Calu3 (cell line): ENCODE data around the gene PDCD7. TPM values are rescaled to one million over a fixed set of nuclear protein-coding genes. Genes with fewer than 3 reads are reported as not detected.

Source experiments
- BruUV-seq: library from RNA; stranded (reverse); fragments of 400-500 nt; replicated peaks from 2 replicates; lab custom pipeline; 2021; lab: Mats Ljungman, UMichigan
- CTCF ChIA-PET: fragments of 300-600 bp; sonication (Branson Sonifier 250); formaldehyde crosslinking; loops from one replicate; lab custom pipeline; 2022; ENCODE audit warnings: antibody characterized with exemption; lab: Charles Lee
- DNase-seq: peaks from one replicate; pipeline ENCODE4 v3.0.0; 2022
- H3K27ac Mint-ChIP-seq: one replicate; pipeline ENCODE4 v1.8.0; 2022; ENCODE audit warnings: mixed read lengths; ENCODE audit not compliant: unreplicated experiment
- H3K27me3 Mint-ChIP-seq: one replicate; pipeline ENCODE4 v1.8.0; 2022; ENCODE audit warnings: mixed read lengths; ENCODE audit not compliant: unreplicated experiment
- H3K36me3 Mint-ChIP-seq: one replicate; pipeline ENCODE4 v1.8.0; 2022; ENCODE audit warnings: mild to moderate bottlenecking, moderate library complexity, mixed read lengths; ENCODE audit not compliant: insufficient read depth, unreplicated experiment
- H3K4me1 Mint-ChIP-seq: one replicate; pipeline ENCODE4 v1.8.0; 2022; ENCODE audit warnings: mild to moderate bottlenecking, low read depth, mixed read lengths; ENCODE audit not compliant: unreplicated experiment
- H3K4me3 Mint-ChIP-seq: one replicate; pipeline ENCODE4 v1.8.0; 2022; ENCODE audit warnings: mild to moderate bottlenecking, low read depth, moderate library complexity, mixed read lengths; ENCODE audit not compliant: unreplicated experiment
- H3K9me3 Mint-ChIP-seq: one replicate; pipeline ENCODE4 v1.8.0; 2022; ENCODE audit warnings: low read depth, mixed read lengths; ENCODE audit not compliant: unreplicated experiment
- intact Hi-C: fragments of 100-400 bp; cut with micrococcal nuclease; formaldehyde crosslinking; loops from one replicate; pipeline ENCODE4 v1.10.0; 2022; ENCODE audit not compliant: unreplicated experiment
- total RNA-seq: library from RNA; stranded (reverse); gene quantifications from 2 replicates; pipeline ENCODE4 v1.2.3, GENCODE V29; 2022
- TF ChIP-seq, protein P1 (sequence below): fragments of 200-600 bp; IDR thresholded peaks from one replicate; pipeline ENCODE4 v1.8.0; 2022; ENCODE audit warnings: antibody characterized with exemption; ENCODE audit not compliant: unreplicated experiment

PDCD7 gene
- total RNA-seq, 1 experiment from 2014 or later = 26.4 TPM

DNA sequence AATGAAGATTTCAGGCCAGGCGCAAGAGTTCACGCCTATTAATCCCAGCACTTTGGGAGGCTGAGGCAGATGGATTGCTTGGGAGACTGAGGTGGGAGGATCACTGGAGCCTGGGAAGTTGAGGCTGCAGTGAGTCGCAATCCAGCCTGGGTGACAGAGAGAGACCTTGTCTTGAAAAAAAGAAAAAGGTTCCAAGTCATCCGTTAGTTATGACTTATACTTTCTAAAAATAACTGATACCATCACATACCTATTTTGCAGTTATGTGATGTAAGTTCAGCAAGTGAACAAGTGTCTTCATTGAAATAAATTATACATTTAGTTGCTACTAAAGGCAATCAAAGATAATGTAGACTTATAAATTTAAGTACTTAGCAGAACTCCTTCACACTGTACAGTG, 29.4 kb upstream of the PDCD7 start:
- Mint-ChIP-seq H3K27ac (no peak overlapping the region), H3K4me3 (no peak overlapping the region), H3K36me3 (peaks cover 17% of the 10 kb centered on the region), H3K27me3 (no peaks in the 10 kb centered on the region), H3K9me3 (no peaks in the 10 kb centered on the region), H3K4me1 (no peaks in the 10 kb centered on the region)
- TF ChIP-seq, protein P1, sequence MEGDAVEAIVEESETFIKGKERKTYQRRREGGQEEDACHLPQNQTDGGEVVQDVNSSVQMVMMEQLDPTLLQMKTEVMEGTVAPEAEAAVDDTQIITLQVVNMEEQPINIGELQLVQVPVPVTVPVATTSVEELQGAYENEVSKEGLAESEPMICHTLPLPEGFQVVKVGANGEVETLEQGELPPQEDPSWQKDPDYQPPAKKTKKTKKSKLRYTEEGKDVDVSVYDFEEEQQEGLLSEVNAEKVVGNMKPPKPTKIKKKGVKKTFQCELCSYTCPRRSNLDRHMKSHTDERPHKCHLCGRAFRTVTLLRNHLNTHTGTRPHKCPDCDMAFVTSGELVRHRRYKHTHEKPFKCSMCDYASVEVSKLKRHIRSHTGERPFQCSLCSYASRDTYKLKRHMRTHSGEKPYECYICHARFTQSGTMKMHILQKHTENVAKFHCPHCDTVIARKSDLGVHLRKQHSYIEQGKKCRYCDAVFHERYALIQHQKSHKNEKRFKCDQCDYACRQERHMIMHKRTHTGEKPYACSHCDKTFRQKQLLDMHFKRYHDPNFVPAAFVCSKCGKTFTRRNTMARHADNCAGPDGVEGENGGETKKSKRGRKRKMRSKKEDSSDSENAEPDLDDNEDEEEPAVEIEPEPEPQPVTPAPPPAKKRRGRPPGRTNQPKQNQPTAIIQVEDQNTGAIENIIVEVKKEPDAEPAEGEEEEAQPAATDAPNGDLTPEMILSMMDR = no peak
- intact Hi-C loops = no loop called here
- CTCF ChIA-PET = no interaction called here
- no peak for DNase-seq
- no TSS peak for BruUV-seq

DNA sequence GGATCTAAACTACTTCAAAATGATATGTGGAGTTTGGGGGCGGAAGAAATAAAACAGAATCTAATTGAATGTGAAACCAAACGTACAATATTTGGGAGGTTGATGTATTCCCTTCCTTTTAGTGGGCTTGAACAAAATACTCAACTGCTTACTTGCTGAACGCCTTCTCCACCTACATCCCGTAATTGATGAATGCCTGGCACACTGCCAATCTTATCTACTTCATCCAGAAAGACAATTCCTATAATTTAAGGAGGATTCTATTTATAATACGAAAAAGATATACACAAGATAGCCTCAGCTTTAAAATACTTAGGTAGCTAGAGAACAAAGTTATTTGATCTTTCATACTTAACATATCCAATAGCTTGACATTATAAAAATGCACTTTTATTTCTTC, 23.1 kb upstream of the PDCD7 start:
- Mint-ChIP-seq H3K4me3 (no peak overlapping the region), H3K4me1 (no peaks in the 10 kb centered on the region), H3K9me3 (no peaks in the 10 kb centered on the region), H3K27me3 (no peaks in the 10 kb centered on the region), H3K36me3 (peaks cover 28% of the 10 kb centered on the region), H3K27ac (no peak overlapping the region)
- no peak for DNase-seq
- intact Hi-C loops = no loop called here
- TF ChIP-seq, protein P1 = no peak
- CTCF ChIA-PET = no interaction called here
- BruUV-seq = no TSS peak

DNA sequence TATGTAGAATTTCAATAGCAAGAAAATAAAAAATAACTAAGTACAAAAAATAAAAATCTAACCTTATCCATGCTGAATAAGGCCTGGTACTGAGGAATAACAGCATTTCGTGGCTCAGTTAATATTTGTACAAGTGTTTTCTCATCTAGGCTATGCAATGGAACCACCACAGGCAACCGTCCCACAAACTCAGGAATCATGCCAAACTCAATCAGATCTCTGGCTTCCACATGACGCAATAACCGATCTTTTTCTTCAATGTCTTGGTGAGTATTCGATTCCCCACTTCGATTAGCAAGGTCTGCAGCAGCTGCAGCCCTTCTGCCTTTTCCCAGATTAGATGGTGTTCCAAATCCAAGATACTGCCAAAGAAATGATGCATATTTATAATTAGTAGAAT, 21.1 kb upstream of the PDCD7 start:
- DNase-seq = no peak
- Mint-ChIP-seq H3K27me3 (no peaks in the 10 kb centered on the region), H3K27ac (no peak overlapping the region), H3K4me1 (no peaks in the 10 kb centered on the region), H3K36me3 (peaks cover 38% of the 10 kb centered on the region), H3K9me3 (no peaks in the 10 kb centered on the region), H3K4me3 (no peak overlapping the region)
- TF ChIP-seq, protein P1 = no peak
- intact Hi-C loops = no loop called here
- no TSS peak for BruUV-seq
- CTCF ChIA-PET = interaction anchor here (1.1 kb wide), 1 partner anchor 9 kb away, joined by 4 read pairs; no protein-coding TSS in a partner anchor

DNA sequence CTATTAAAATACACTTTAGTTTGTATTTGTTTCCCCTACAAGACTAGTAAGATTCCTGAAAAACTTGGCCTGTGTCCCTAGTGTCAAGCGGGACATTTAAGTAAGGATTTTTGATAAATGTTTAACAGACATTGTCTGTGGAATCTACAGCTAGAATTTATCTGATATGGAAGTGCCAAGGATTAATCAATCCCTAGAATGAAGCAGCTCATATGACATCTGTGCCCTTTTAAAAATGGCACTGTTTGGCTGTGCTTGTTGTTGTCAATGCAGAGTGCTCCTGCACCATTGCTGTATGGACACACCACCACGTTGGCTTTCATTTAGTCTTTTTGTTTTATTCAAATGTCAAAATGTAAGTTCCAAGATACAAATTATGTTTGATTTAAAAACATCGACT, 14.3 kb upstream of the PDCD7 start:
- Mint-ChIP-seq H3K27me3 (no peaks in the 10 kb centered on the region), H3K4me3 (no peak overlapping the region), H3K36me3 (peaks cover 21% of the 10 kb centered on the region), H3K4me1 (no peaks in the 10 kb centered on the region), H3K9me3 (no peaks in the 10 kb centered on the region), H3K27ac (no peak overlapping the region)
- no peak for DNase-seq
- TF ChIP-seq, protein P1 = no peak
- BruUV-seq = no TSS peak
- CTCF ChIA-PET = interaction anchor here (0.6 kb wide), 1 partner anchor 21 kb away, joined by 3 read pairs; no protein-coding TSS in a partner anchor
- intact Hi-C loops = no loop called here
